Breast epithelium (tissue), 3 donors: ENCODE data around the gene TNF.

Experiments
- CTCF ChIP-seq, 3 donors: fragments of 450-650 bp; IDR thresholded peaks; one replicate each; pipeline ENCODE4 v1.5.1; 2016 to 2017; ENCODE audit warnings: antibody characterized with exemption in 3 of 3, mild to moderate bottlenecking in 3 of 3, moderate library complexity in 3 of 3
- POLR2A ChIP-seq: fragments of 450-650 bp; IDR thresholded peaks from one replicate; pipeline ENCODE4 v1.6.1; 2016; ENCODE audit warnings: antibody characterized with exemption, mild to moderate bottlenecking, moderate library complexity

GRCh38 chr6:31568537-31568961 is 6.8 kb upstream of the TNF start:
- TF ChIP-seq POLR2A, result no peak
- no peak for TF ChIP-seq CTCF (IDR thresholded peaks at IDR 0.05)
